GM21515 (cell line): Measurements from ENCODE around the gene PRPSAP2.
"Not testable (repeated sequence)": the region's sequence is repeated elsewhere in the genome, so short reads cannot be mapped to it uniquely, and the experiment has no call there.

Experiments used
- ATAC-seq: cut with Tn5 transposase; IDR thresholded peaks from one replicate; pipeline ENCODE4 v1.9.1; 2021; ENCODE audit not compliant: unreplicated experiment

Gene PRPSAP2

GRCh38 chr17:18937981-18938691 lies 80.2 kb downstream of the PRPSAP2 start:
- no peak for ATAC-seq

GRCh38 chr17:18938692-18939023 lies 80.7 kb downstream of the PRPSAP2 start:
- no peak for ATAC-seq

GRCh38 chr17:18944646-18945045 lies 86.7 kb downstream of the PRPSAP2 start:
- no peak for ATAC-seq

- no peak for ATAC-seq
Measured at GRCh38 chr17:18946536-18946935, 88.6 kb downstream of the PRPSAP2 start.

- no peak for ATAC-seq
Measured at GRCh38 chr17:18947866-18948265, 89.9 kb downstream of the PRPSAP2 start.

GRCh38 chr17:18948476-18949006 lies 90.6 kb downstream of the PRPSAP2 start:
- no peak for ATAC-seq

GRCh38 chr17:18949566-18949965 lies 91.6 kb downstream of the PRPSAP2 start:
- ATAC-seq = no peak

- ATAC-seq = no peak
Measured at GRCh38 chr17:18950346-18950745, 92.4 kb downstream of the PRPSAP2 start.

GRCh38 chr17:18950944-18951905 lies 93.3 kb downstream of the PRPSAP2 start:
- no peak for ATAC-seq

GRCh38 chr17:18951941-18952842 lies 94.3 kb downstream of the PRPSAP2 start, which contains the start of gene SLC5A10:
Gene SLC5A10, plus strand, starts transcription at chr17:18952165. Its CDS starts 41 bp downstream, at chr17:18952206.
- no peak for ATAC-seq

- ATAC-seq = no peak
Measured at GRCh38 chr17:18953231-18953728, 95.3 kb downstream of the PRPSAP2 start.

GRCh38 chr17:18954321-18954720 lies 96.4 kb downstream of the PRPSAP2 start:
- no peak for ATAC-seq

- no peak for ATAC-seq
Measured at GRCh38 chr17:18955009-18955408, 97.1 kb downstream of the PRPSAP2 start.

- ATAC-seq = not testable (repeated sequence)
Measured at GRCh38 chr17:18956021-18956420, 98.1 kb downstream of the PRPSAP2 start.

- no peak for ATAC-seq
Measured at GRCh38 chr17:18956581-18956980, 98.7 kb downstream of the PRPSAP2 start.

GRCh38 chr17:18957831-18958230 lies 99.9 kb downstream of the PRPSAP2 start:
- no peak for ATAC-seq

GRCh38 chr17:18958611-18959010 lies 100.7 kb downstream of the PRPSAP2 start:
- ATAC-seq = no peak

- no peak for ATAC-seq
Measured at GRCh38 chr17:18959071-18959844, 101.3 kb downstream of the PRPSAP2 start.

- ATAC-seq = no peak
Measured at GRCh38 chr17:18959845-18960240, 101.9 kb downstream of the PRPSAP2 start.

- ATAC-seq = no peak
Measured at GRCh38 chr17:18960241-18960665, 102.3 kb downstream of the PRPSAP2 start.
